GM21529 (cell line): ENCODE results near the gene SS18L1.

Experiments
- ATAC-seq: cut with Tn5 transposase; IDR thresholded peaks from one replicate; pipeline ENCODE4 v1.9.1; 2021; ENCODE audit not compliant: unreplicated experiment

Gene SS18L1

GRCh38 chr20:62191781-62192559 is 48.4 kb downstream of the SS18L1 start:
- ATAC-seq: no peak

GRCh38 chr20:62192635-62193034 is 49.1 kb downstream of the SS18L1 start:
- no peak for ATAC-seq

- ATAC-seq: no peak
Observed at GRCh38 chr20:62193079-62194025, 49.8 kb downstream of the SS18L1 start.

- no peak for ATAC-seq
Observed at GRCh38 chr20:62195075-62195405, 51.5 kb downstream of the SS18L1 start.

- ATAC-seq: no peak
Observed at GRCh38 chr20:62195736-62196135, 52.2 kb downstream of the SS18L1 start.

DNA sequence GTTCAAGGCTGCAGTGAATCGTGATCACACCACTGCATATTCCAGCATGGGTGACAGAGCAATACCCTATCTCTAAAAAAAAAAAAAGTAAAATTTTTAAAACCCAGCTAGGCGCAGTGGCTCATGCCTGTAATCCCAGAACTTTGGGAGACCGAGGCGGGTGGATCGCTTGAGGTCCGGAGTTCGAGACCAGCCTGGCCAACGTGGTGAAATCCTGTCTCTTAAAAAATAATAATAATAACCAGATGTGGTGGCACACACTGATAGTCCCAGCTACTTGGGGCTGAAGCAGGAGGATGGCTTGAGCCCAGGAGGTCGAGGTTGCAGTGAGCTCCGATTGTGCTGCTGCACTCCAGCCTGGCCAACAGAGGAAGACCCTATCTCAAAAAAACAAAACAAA is 52.7 kb downstream of the SS18L1 start:
- no peak for ATAC-seq

GRCh38 chr20:62197311-62197710 is 53.7 kb downstream of the SS18L1 start:
- ATAC-seq: no peak

DNA sequence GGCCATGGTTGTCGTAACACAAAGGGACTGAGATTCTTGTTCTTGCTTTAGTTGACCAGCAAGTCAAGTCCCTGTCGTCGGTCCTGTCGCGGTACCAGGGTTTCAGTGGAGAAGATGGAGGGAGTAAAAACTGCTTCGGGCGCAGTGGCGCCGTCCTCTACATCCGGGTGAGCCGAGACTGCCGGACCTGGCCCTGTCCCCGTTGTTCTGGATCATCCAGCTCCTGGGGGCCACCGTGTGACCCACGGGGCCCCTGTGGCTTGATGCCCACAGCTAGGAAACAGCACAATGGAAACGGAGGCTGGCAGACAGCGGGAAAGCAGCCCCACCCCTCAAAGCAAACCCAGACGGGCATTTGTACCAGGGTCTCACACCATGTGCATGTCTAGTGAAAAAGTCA is 54.2 kb downstream of the SS18L1 start:
- ATAC-seq: no peak

DNA sequence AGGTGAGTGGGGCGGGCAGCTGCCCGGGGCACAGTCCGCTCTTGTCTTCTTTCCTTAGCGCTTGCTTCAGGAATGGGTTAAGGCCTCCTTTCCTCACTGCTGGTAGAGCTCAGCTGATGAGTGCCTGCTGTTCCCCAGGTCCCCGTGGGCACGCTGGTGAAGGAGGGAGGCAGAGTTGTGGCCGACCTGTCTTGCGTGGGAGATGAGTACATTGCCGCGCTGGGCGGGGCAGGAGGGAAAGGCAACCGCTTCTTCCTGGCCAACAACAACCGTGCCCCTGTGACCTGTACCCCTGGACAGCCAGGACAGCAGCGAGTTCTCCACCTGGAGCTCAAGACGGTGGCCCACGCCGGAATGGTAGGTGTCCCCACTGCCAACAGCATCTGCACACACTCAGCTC is 54.9 kb downstream of the SS18L1 start:
- no peak for ATAC-seq

DNA sequence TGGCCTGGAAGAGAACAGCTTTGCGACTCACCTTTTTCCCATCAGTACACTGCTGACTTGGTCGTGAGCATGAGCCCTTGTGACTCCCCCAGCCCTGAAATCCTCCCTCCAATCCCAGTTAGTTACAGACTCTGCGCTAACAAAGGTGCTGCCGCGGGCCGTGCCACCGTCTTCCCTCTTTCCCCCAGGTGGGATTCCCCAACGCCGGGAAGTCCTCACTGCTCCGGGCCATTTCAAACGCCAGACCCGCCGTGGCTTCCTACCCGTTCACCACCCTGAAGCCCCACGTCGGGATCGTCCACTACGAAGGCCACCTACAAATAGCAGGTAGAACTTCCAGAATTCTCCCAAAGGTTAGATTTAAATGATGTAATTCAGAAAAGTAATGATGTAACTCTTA is 55.4 kb downstream of the SS18L1 start:
- no peak for ATAC-seq

DNA sequence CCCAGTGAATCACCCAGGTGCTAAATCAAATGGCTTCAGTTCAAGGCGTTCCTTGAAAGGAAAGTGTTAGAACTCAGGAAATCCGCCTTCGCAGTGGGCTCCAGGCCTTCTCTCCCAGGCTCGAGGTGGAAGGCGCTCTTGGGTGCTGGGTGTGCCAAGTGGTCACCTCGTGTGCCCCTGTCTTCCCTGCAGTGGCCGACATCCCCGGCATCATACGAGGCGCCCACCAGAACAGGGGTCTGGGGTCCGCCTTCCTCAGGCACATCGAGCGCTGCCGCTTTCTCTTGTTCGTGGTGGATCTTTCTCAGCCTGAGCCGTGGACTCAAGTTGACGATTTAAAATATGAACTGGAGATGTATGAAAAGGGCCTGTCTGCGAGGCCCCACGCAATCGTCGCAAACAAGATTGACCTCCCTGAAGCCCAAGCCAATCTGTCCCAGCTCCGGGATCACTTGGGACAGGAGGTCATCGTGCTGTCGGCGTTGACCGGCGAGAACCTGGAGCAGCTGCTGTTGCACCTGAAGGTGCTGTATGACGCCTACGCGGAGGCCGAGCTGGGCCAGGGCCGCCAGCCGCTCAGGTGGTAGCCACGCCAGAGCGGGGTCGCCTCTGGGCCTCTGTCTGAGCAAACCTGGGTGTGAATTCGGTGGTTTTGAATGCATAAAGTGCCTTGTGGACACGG is 57.1 kb downstream of the SS18L1 start:
- no peak for ATAC-seq

DNA sequence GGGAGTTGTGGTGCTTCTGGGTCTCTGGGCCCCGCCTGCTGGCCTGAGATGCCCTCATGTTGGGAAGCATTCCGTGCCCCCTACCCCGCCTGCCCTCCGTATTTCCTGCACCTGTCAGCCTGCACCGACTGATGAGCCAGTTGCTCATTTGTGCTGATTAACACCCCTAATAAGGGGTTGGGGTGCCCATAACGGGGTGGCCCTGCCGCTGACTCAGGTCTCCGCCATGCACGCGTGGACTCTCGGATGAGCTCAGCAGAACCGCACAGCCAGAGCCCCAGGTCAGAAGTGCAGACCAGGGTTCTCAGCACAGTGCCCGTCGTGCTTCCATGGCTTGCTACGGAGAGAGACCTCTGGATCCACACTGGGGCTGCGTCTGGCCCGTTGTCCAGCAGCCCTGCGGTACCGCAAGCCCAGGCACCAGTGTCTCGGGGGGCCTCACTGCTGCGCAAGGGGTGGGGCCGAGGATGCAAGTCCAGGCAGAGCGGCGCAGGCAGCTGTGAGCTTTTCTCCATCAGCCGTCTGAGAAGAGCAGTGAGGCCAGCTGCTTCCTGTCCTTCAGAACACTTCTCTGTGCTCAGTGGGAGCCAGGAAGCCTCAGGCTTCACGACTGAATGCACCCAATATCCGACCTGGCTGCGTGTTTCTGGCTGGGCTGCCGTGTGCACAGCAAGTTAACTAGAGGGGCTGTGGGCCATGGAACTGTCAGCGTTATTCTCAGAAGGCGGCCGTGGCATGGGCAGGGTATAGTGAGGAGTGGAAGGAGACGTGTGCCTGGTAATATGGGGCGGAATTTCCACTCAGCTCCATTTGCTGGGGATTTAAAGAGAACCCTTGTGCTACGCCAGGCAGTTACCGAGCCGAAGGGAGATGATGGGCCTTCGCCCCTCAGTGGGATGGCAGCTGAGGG is 57.9 kb downstream of the SS18L1 start:
- peak; percentile 81 for ATAC-seq

DNA sequence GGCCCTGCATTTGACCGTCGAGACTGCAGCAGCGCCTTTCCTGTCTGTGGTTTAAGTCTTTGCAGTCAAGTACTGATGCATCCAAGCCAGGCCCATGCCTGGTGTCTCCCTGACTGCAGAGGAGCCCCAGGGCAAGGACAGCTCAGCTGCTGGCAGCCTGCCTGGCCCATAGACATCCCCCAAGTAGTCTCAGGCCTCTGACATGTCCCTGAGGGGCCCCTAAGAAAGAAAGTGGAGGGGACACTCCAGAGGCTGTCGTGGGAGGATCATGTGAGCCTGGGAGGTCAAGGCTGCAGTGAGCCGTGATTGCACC is 58.5 kb downstream of the SS18L1 start:
- no peak for ATAC-seq

DNA sequence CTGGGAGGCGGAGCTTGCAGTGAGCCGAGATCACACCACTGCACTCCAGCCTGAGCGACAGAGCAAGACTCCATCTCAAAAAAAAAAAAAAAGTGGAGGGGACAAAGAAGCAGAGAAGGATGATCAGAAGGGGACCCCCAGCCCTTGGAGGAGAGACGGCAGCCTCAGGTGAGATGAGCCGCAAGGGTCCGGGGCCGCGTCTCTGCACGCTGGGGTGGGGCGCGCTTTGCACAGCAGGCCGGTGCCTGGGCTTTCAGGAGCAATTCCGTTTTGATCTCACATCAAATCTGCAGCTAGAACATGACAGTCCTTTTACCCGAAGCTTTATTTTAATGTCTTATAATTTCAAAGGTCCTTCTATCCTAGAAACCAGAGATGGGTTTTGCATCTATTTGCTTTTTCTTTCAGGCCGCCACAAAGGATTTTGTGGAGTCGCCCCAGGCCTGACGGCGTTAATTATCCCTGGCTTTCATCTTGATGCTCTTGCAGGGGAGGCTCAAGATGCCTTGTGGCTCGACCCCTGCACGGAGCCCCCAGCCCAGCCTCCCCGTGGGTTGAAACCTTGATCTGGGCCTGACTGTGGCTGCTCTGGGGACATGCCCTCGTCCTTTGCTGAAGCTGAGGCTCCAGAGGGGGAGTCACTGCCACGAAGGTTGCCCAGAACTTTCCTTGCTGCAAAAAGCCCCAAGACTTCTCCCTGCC is 59.3 kb downstream of the SS18L1 start:
- no peak for ATAC-seq

DNA sequence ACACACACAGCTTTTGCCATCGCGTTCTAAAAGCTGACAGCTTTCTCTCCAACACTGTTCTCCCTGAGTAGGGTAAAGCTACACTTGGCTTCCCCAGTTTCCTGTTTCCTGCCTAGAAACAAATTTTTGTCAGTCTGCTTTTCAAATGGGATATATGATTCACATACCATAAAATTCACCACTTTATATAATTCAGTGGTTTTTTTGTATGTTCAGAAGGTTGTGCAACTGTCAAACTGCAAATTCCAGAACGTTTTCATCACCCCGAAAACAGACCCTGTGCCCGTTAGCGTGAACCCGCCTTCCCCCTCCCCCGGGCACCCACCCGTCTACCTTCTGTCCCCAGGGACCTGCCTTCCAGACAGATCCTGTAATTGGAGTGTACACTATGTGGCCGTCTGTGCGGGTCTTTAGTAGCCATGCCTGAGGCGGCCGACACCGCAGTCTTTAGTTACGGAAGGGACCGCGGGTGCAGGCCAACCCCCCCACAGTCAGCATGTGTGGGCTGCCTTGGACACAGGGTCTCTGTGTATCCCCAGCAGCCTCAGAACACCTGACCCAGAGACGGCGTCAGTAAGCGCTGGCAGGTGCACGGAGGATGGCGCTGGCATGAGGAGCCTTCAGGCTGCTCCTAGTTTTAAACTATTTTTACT is 59.9 kb downstream of the SS18L1 start:
- ATAC-seq: no peak

- no peak for ATAC-seq
Observed at GRCh38 chr20:62205618-62206387, 62.2 kb downstream of the SS18L1 start.

DNA sequence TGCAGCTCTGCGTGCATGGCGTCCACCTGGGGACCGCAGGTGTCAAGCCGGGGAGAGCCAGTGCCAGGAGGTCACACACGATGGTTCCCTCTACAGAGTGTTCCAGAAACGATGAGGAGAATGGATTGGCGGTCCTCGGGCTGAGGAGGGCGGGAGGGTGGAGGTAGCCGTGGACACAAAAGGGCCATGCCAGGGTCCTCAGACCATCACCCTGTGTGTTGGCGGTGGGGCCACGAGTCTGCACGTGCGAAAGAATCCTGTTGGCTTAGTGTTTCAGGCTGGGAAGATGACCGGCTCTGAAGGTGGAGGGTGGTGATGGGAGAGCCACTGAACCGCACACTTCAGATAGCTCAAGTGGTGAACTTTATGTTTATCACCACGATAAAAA is 62.8 kb downstream of the SS18L1 start:
- no peak for ATAC-seq

DNA sequence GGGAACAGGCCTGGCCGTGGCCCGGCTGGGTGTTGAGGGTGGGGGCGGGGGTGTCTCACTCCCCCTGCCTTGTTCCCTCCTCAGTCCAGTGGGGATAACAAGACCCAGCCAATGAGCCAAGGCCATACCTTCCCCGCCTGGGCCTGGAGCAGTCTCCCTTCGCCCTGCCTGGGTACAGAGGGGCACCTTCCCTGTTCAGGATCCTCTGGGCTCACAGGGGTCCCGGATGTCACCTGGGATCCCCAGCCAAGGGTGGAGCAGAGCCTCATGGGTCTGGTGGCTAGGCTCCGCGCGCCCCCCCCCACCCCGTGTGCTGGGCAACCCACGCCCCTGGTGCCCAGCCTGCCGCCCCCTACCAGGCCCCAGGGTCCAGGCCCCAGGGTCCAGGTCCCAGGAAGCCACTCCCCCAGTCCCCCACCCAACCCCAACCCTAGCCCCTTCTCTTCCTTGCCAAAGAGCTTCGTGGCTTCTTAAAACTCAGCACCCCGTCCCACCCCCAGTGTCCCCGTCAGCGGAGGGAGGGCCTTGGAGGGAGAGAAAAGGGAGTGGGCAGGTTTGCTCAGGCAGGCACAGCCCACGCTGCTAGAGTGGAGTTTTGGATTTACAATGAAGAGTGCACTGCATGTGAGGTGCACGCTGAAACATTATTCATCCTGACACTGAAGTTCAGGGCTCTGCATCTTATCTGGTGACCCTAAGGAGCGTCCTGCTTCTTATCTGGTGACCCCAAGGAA is 64.7 kb downstream of the SS18L1 start:
- no peak for ATAC-seq
